Hepatocyte (in vitro differentiated cells): ENCODE data around the gene TIGD3.

Experiments
- EZH2 ChIP-seq: fragments of 200-600 bp; sonication (generic); IDR thresholded peaks from 2 replicates; pipeline ENCODE4 v1.6.1; 2016; ENCODE audit warnings: antibody characterized with exemption, mild to moderate bottlenecking, borderline replicate concordance
- EZH2phosphoT487 ChIP-seq: fragments of 200-600 bp; sonication (generic); IDR thresholded peaks from one replicate; pipeline ENCODE4 v1.6.1; 2018; ENCODE audit warnings: antibody characterized with exemption, mild to moderate bottlenecking, low read depth, moderate library complexity; ENCODE audit not compliant: unreplicated experiment, severe bottlenecking
- TF ChIP-seq, protein P1 (sequence below): fragments of 200-600 bp; sonication (generic); IDR thresholded peaks from 2 replicates; pipeline ENCODE4 v1.5.1; 2016; ENCODE audit warnings: antibody characterized with exemption, mild to moderate bottlenecking; ENCODE audit not compliant: poor library complexity

DNA sequence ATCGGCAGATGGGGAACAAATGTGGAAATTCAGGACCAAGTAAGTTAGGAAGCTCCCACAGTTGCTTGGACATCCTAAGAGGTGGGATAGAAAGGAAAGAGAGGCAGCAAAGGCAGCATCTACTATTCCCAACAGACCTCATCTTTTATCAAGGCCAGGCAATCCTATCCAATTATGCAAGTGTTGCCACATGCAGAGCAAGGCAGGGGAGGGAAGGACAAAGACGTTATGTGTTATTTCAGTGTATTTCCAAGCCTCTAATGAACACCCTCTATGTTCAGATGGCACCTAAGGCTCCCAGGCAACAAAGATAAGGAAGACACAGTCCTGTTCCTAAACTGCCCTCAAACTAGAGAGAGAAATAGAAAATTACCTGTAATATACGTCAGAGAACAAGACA lies 9.2 kb downstream of the TIGD3 start:
- TF ChIP-seq, protein P1, sequence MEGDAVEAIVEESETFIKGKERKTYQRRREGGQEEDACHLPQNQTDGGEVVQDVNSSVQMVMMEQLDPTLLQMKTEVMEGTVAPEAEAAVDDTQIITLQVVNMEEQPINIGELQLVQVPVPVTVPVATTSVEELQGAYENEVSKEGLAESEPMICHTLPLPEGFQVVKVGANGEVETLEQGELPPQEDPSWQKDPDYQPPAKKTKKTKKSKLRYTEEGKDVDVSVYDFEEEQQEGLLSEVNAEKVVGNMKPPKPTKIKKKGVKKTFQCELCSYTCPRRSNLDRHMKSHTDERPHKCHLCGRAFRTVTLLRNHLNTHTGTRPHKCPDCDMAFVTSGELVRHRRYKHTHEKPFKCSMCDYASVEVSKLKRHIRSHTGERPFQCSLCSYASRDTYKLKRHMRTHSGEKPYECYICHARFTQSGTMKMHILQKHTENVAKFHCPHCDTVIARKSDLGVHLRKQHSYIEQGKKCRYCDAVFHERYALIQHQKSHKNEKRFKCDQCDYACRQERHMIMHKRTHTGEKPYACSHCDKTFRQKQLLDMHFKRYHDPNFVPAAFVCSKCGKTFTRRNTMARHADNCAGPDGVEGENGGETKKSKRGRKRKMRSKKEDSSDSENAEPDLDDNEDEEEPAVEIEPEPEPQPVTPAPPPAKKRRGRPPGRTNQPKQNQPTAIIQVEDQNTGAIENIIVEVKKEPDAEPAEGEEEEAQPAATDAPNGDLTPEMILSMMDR, result no peak
- TF ChIP-seq EZH2 (no peak), EZH2phosphoT487 (no peak)
